ENCODE results near the gene TEX50. TPM values are rescaled to one million over a fixed set of nuclear protein-coding genes. Genes with fewer than 3 reads are reported as not detected.
"Not testable (repeated sequence)": the region's sequence is repeated elsewhere in the genome, so short reads cannot be mapped to it uniquely, and the experiment has no call there.

Gene TEX50
- not detected in 2 replicates for total RNA-seq

- Mint-ChIP-seq H3K9me3 (peaks cover 7% of the 10 kb centered on the region), H3K4me3 (no peak within 1 kb of the TSS), H3K27me3 (ENCODE audit: insufficient read depth) (peaks cover 16% of the 10 kb centered on the region), H3K27ac (no peak within 1 kb of the TSS), H3K36me3 (ENCODE audit: low read depth) (no peaks in the 10 kb centered on the region), H3K4me1 (ENCODE audit: low read depth) (no peaks in the 10 kb centered on the region)
- DNase-seq (ENCODE audit: low spot score) = no peak
- intact Hi-C loops (cut with micrococcal nuclease) = no loop called here
Observed at GRCh38 chr1:173635116-173635515, at the start of gene TEX50. Gene TEX50, plus strand, starts transcription at chr1:173635338. Its CDS starts 184 bp downstream, at chr1:173635522.

- Mint-ChIP-seq H3K9me3 (no peaks in the 10 kb centered on the region), H3K36me3 (ENCODE audit: low read depth) (no peaks in the 10 kb centered on the region), H3K4me3 (no peak overlapping the region), H3K27ac (no peak overlapping the region), H3K27me3 (ENCODE audit: insufficient read depth) (peaks cover 5% of the 10 kb centered on the region), H3K4me1 (ENCODE audit: low read depth) (no peaks in the 10 kb centered on the region)
- intact Hi-C loops (cut with micrococcal nuclease) = no loop called here
- DNase-seq (ENCODE audit: low spot score) = no peak
Observed at GRCh38 chr1:173590557-173590956, 44.6 kb upstream of the TEX50 start.

GRCh38 chr1:173591138-173591537, 44.0 kb upstream of the TEX50 start:
- H3K9me3 Mint-ChIP-seq; H3K27ac Mint-ChIP-seq; H3K4me1 Mint-ChIP-seq (ENCODE audit: low read depth); H3K36me3 Mint-ChIP-seq (ENCODE audit: low read depth); H3K4me3 Mint-ChIP-seq; DNase-seq (ENCODE audit: low spot score); intact Hi-C loops (cut with micrococcal nuclease): not testable (repeated sequence)
- H3K27me3 Mint-ChIP-seq (ENCODE audit: insufficient read depth) = peaks cover 10% of the 10 kb centered on the region

GRCh38 chr1:173596097-173596825, 38.9 kb upstream of the TEX50 start:
- peaks cover 3% of the 10 kb centered on the region for H3K9me3 Mint-ChIP-seq
- no peak for DNase-seq (ENCODE audit: low spot score)
- H3K27me3 Mint-ChIP-seq (ENCODE audit: insufficient read depth) = peaks cover 16% of the 10 kb centered on the region
- intact Hi-C loops (cut with micrococcal nuclease) = no loop called here
- no peak overlapping the region for H3K27ac Mint-ChIP-seq
- H3K4me1 Mint-ChIP-seq (ENCODE audit: low read depth) = peaks cover 1% of the 10 kb centered on the region
- H3K36me3 Mint-ChIP-seq (ENCODE audit: low read depth) = no peaks in the 10 kb centered on the region
- H3K4me3 Mint-ChIP-seq = no peak overlapping the region

- Mint-ChIP-seq H3K27me3 (ENCODE audit: insufficient read depth) (peaks cover 7% of the 10 kb centered on the region), H3K4me3 (no peak overlapping the region), H3K9me3 (no peaks in the 10 kb centered on the region), H3K27ac (no peak overlapping the region), H3K4me1 (ENCODE audit: low read depth) (peaks cover 6% of the 10 kb centered on the region), H3K36me3 (ENCODE audit: low read depth) (no peaks in the 10 kb centered on the region)
- intact Hi-C loops (cut with micrococcal nuclease) = no loop called here
- no peak for DNase-seq (ENCODE audit: low spot score)
Observed at GRCh38 chr1:173601588-173601987, 33.5 kb upstream of the TEX50 start.

GRCh38 chr1:173603056-173603591, 32.0 kb upstream of the TEX50 start, which contains the start of gene SLC9C2:
Gene SLC9C2, minus strand, starts transcription at chr1:173603072. Its CDS starts 1,296 bp downstream, at chr1:173601776.
- Mint-ChIP-seq H3K27me3 (ENCODE audit: insufficient read depth) (peaks cover 8% of the 10 kb centered on the region), H3K27ac (no peak within 1 kb of the TSS), H3K4me3 (no peak within 1 kb of the TSS), H3K9me3 (no peaks in the 10 kb centered on the region), H3K4me1 (ENCODE audit: low read depth) (peaks cover 6% of the 10 kb centered on the region), H3K36me3 (ENCODE audit: low read depth) (no peaks in the 10 kb centered on the region)
- intact Hi-C loops (cut with micrococcal nuclease) = no loop called here
- no peak for DNase-seq (ENCODE audit: low spot score)

GRCh38 chr1:173608503-173609216, 26.5 kb upstream of the TEX50 start:
- Mint-ChIP-seq H3K27me3 (ENCODE audit: insufficient read depth) (peaks cover 5% of the 10 kb centered on the region), H3K9me3 (no peaks in the 10 kb centered on the region), H3K4me1 (ENCODE audit: low read depth) (no peaks in the 10 kb centered on the region), H3K4me3 (no peak overlapping the region), H3K36me3 (ENCODE audit: low read depth) (no peaks in the 10 kb centered on the region), H3K27ac (no peak overlapping the region)
- intact Hi-C loops (cut with micrococcal nuclease) = no loop called here
- no peak for DNase-seq (ENCODE audit: low spot score)

- H3K9me3 Mint-ChIP-seq; H3K4me3 Mint-ChIP-seq; H3K4me1 Mint-ChIP-seq (ENCODE audit: low read depth); DNase-seq (ENCODE audit: low spot score); H3K27me3 Mint-ChIP-seq (ENCODE audit: insufficient read depth); intact Hi-C loops (cut with micrococcal nuclease); H3K36me3 Mint-ChIP-seq (ENCODE audit: low read depth); H3K27ac Mint-ChIP-seq: not testable (repeated sequence)
Observed at GRCh38 chr1:173613086-173613485, 22.1 kb upstream of the TEX50 start.

GRCh38 chr1:173616859-173617258, 18.3 kb upstream of the TEX50 start:
- no peak for DNase-seq (ENCODE audit: low spot score)
- H3K27me3 Mint-ChIP-seq (ENCODE audit: insufficient read depth) = peaks cover 12% of the 10 kb centered on the region
- H3K9me3 Mint-ChIP-seq = peaks cover 19% of the 10 kb centered on the region
- intact Hi-C loops (cut with micrococcal nuclease) = no loop called here
- no peak overlapping the region for H3K27ac Mint-ChIP-seq
- no peak overlapping the region for H3K4me3 Mint-ChIP-seq
- H3K36me3 Mint-ChIP-seq (ENCODE audit: low read depth) = no peaks in the 10 kb centered on the region
- H3K4me1 Mint-ChIP-seq (ENCODE audit: low read depth) = no peaks in the 10 kb centered on the region

- H3K4me1 Mint-ChIP-seq (ENCODE audit: low read depth) = no peaks in the 10 kb centered on the region
- intact Hi-C loops (cut with micrococcal nuclease) = no loop called here
- H3K36me3 Mint-ChIP-seq (ENCODE audit: low read depth) = no peaks in the 10 kb centered on the region
- peaks cover 7% of the 10 kb centered on the region for H3K27me3 Mint-ChIP-seq (ENCODE audit: insufficient read depth)
- no peaks in the 10 kb centered on the region for H3K9me3 Mint-ChIP-seq
- H3K4me3 Mint-ChIP-seq = no peak overlapping the region
- H3K27ac Mint-ChIP-seq = no peak overlapping the region
- DNase-seq (ENCODE audit: low spot score) = no peak
Observed at GRCh38 chr1:173627269-173627668, 7.9 kb upstream of the TEX50 start.

GRCh38 chr1:173628888-173629287, 6.2 kb upstream of the TEX50 start:
- no peaks in the 10 kb centered on the region for H3K36me3 Mint-ChIP-seq (ENCODE audit: low read depth)
- intact Hi-C loops (cut with micrococcal nuclease) = no loop called here
- H3K27me3 Mint-ChIP-seq (ENCODE audit: insufficient read depth) = peaks cover 15% of the 10 kb centered on the region
- no peak overlapping the region for H3K4me3 Mint-ChIP-seq
- H3K27ac Mint-ChIP-seq = no peak overlapping the region
- no peak for DNase-seq (ENCODE audit: low spot score)
- H3K9me3 Mint-ChIP-seq = no peaks in the 10 kb centered on the region
- no peaks in the 10 kb centered on the region for H3K4me1 Mint-ChIP-seq (ENCODE audit: low read depth)

GRCh38 chr1:173637236-173638042, 2.3 kb downstream of the TEX50 start:
- H3K4me1 Mint-ChIP-seq (ENCODE audit: low read depth); H3K36me3 Mint-ChIP-seq (ENCODE audit: low read depth); intact Hi-C loops (cut with micrococcal nuclease); H3K4me3 Mint-ChIP-seq; H3K9me3 Mint-ChIP-seq; DNase-seq (ENCODE audit: low spot score); H3K27ac Mint-ChIP-seq: not testable (repeated sequence)
- H3K27me3 Mint-ChIP-seq (ENCODE audit: insufficient read depth) = peaks cover 12% of the 10 kb centered on the region
